Measurements from ENCODE around the gene SPATA1. TPM values are rescaled to one million over a fixed set of nuclear protein-coding genes. Genes with fewer than 3 reads are reported as not detected.
A peak's percentile ranks its signal among the peaks of the same experiment; 100 is the strongest.
"Not testable (repeated sequence)": the region's sequence is repeated elsewhere in the genome, so short reads cannot be mapped to it uniquely, and the experiment has no call there.

The SPATA1 gene
- total RNA-seq, 4 donors from 2014 or later = 0.18 to 1.9 (median 1.1) TPM; not detected in 1

DNA sequence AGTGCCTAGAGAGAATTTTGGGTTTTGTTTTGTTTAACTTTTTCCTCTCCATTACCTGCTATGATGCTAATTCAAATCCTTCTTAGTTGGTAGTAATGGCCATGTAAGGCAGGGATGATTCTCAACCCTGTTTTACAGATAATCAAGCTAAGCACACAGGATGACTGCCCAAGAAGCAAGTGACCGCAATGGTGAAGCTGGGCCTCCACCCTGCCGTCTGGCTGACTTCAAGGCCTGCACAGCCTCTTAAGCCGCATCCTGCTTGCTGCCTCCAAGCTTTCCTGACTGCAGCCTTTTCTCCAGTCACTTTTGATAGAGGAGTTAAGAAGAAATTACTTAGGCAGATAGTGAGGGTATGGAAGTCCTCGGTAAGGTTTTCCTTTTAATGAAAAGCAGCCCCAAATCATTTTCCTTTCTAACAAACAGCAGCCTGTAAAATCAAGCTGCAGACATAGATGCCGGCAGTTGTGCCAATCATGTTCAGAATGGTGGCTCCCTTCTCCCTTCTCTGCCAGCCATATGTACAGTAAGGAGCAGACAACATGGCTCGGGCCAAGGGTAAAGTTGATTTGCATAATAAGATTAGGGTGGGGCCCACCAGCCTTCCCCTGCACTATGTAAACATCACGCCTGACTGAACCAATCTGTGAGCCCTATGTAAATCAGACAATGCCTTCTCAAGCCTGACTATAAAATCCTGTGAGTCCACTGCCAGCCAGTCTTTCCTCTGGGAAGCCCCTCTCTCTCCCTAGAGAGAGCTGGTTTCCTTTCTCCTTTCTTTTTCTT, 76.8 kb downstream of the SPATA1 start:
- Histone ChIP-seq H3K27me3 (no peaks in the 10 kb centered on the region), H3K4me3 (no peak overlapping the region), H3K4me1 (no peaks in the 10 kb centered on the region), H3K9me3 (no peaks in the 10 kb centered on the region), H3K27ac (no peak overlapping the region), H3K36me3 (no peaks in the 10 kb centered on the region)
- DNase-seq = peak in 1 of 3 donors; percentile 22
- TF ChIP-seq, protein P1, sequence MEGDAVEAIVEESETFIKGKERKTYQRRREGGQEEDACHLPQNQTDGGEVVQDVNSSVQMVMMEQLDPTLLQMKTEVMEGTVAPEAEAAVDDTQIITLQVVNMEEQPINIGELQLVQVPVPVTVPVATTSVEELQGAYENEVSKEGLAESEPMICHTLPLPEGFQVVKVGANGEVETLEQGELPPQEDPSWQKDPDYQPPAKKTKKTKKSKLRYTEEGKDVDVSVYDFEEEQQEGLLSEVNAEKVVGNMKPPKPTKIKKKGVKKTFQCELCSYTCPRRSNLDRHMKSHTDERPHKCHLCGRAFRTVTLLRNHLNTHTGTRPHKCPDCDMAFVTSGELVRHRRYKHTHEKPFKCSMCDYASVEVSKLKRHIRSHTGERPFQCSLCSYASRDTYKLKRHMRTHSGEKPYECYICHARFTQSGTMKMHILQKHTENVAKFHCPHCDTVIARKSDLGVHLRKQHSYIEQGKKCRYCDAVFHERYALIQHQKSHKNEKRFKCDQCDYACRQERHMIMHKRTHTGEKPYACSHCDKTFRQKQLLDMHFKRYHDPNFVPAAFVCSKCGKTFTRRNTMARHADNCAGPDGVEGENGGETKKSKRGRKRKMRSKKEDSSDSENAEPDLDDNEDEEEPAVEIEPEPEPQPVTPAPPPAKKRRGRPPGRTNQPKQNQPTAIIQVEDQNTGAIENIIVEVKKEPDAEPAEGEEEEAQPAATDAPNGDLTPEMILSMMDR (IDR thresholded peaks at IDR 0.05) = no peak
- TF ChIP-seq POLR2A (IDR thresholded peaks at IDR 0.05) = no peak

DNA sequence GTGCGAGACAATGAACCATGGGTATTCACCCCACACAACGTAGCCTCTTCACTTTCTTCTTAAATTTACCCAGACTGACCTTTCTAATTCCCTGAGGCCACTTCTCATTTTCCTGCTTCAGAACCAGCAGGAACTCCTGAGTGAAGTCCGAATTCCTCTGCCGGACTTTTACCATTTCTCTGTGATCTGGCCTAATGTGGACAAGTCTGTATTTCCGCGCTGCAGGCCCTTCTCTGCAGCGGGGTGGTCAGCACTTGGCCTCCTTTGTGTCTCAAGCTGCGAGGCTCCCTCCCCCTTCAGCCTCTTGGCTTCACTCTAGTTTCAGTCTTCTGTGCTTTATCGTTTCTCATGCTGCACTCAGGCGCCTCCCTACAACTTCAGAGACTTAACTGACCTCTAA, 77.5 kb downstream of the SPATA1 start:
- Histone ChIP-seq H3K27me3 (no peaks in the 10 kb centered on the region), H3K27ac (no peak overlapping the region), H3K36me3 (no peaks in the 10 kb centered on the region), H3K9me3 (no peaks in the 10 kb centered on the region), H3K4me1 (no peaks in the 10 kb centered on the region), H3K4me3 (no peak overlapping the region)
- TF ChIP-seq, protein P1 (IDR thresholded peaks at IDR 0.05) = no peak
- no peak for TF ChIP-seq POLR2A (IDR thresholded peaks at IDR 0.05)
- no peak for DNase-seq

DNA sequence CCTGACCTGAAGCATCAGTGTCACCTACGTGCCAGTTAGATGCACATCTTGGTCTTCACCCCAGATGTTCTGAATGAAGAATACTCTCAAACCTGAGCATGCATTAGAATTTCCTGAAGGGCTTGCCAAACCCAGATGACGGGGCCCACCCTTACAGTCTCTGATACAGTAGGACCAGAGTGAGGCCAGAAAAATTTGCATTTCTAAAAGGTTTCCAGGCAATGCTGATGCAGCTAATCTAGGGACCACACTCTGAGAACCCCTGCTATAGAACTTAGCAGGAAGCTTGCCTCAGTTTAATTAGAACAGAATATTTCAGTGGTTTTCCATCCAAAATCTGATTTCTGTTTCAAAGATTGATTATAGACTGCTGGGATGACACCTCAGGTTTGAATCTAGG, 77.9 kb downstream of the SPATA1 start:
- Histone ChIP-seq H3K27me3 (no peaks in the 10 kb centered on the region), H3K4me3 (no peak overlapping the region)
- no peak for DNase-seq

DNA sequence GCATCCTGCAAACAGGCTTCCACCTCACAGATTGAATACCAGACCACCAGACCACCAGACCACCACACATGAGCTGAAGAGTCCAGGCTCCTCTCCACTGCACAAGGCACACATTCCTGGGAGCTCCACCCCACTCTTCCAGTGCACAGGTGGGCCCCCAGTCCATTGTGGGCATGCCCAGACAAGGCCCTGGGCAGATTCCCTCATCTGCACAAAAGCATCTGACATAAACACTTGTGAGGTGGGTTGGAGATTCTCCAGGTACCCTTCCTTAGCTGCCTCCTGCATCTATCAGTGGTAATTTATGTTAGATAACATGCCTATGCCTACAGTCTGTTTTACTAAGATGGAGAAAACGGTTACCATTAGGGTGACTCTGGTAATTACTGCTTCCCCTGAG, 79.6 kb downstream of the SPATA1 start:
- H3K36me3 ChIP-seq = no peaks in the 10 kb centered on the region
- no peak overlapping the region for H3K4me3 ChIP-seq
- H3K9me3 ChIP-seq = no peaks in the 10 kb centered on the region
- H3K4me1 ChIP-seq = no peaks in the 10 kb centered on the region
- H3K27ac ChIP-seq = no peak overlapping the region
- TF ChIP-seq, protein P1 (IDR thresholded peaks at IDR 0.05) = no peak
- no peak for TF ChIP-seq POLR2A (IDR thresholded peaks at IDR 0.05)
- no peaks in the 10 kb centered on the region for H3K27me3 ChIP-seq
- no peak for DNase-seq

More for the DNA sequence above, 77.9 kb downstream of the SPATA1 start:
- H3K4me1 ChIP-seq = no peaks in the 10 kb centered on the region
- H3K9me3 ChIP-seq = no peaks in the 10 kb centered on the region
- TF ChIP-seq, protein P1 (IDR thresholded peaks at IDR 0.05) = no peak
- TF ChIP-seq POLR2A (IDR thresholded peaks at IDR 0.05) = no peak
- H3K27ac ChIP-seq = no peak overlapping the region
- no peaks in the 10 kb centered on the region for H3K36me3 ChIP-seq

DNA sequence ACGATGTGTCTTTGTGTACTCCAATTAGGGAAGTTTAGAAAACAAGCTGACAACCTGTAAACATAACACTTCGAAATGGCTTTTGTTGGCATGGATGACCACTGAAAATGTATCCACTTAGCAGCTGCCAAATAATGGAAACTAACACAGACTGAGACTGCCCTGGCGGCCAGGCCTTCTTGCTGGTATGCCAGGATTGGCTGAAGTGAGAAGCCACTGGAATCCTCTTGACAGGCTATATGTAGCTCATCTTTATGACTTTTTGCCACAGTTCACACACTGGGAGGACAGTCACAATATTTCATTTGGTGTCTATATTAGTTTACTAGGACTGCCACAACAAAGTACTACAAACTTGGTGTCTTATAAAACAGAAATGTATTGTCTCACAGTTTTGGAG, 80.9 kb downstream of the SPATA1 start:
- Histone ChIP-seq H3K27me3 (no peaks in the 10 kb centered on the region), H3K4me3 (no peak overlapping the region), H3K36me3 (no peaks in the 10 kb centered on the region), H3K4me1 (no peaks in the 10 kb centered on the region), H3K9me3 (no peaks in the 10 kb centered on the region), H3K27ac (no peak overlapping the region)
- no peak for DNase-seq
- no peak for TF ChIP-seq POLR2A (IDR thresholded peaks at IDR 0.05)
- TF ChIP-seq, protein P1 (IDR thresholded peaks at IDR 0.05) = no peak

DNA sequence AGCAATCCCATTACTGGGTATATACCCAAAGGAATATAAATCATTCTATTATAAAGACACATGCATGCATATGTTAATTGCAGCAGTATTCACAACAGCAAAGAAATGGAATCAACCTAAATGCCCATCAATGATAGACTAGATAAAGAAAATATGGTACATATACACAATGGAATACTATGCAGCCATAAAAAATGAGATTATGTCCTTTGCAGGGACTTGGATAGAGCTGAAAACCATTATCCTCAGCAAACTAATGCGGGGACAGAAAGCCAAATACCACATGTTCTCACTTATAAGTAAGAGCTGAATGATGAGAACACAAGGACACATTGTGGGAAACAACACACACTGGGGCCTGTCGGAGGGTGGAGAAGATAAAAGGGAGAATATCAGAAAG, 88.8 kb downstream of the SPATA1 start:
- not testable (repeated sequence) for H3K27ac ChIP-seq, H3K4me1 ChIP-seq, H3K27me3 ChIP-seq, DNase-seq, H3K9me3 ChIP-seq, H3K4me3 ChIP-seq, H3K36me3 ChIP-seq

All from Peyer's patch (tissue), 4 donors.